IMR-90 (cell line): ENCODE results near the gene WWC1.

Source experiments
- CEBPB ChIP-seq: IDR thresholded peaks from 2 replicates; pipeline ENCODE4 v1.6.1; 2012; ENCODE audit warnings: low read depth, low read length, improper control_type of control experiment
- CTCF ChIP-seq: conservative IDR thresholded peaks from 2 replicates; pipeline ENCODE4 v1.5.1; 2012; ENCODE audit warnings: mild to moderate bottlenecking, low read depth, low read length, improper control_type of control experiment
- MXI1 ChIP-seq: IDR thresholded peaks from 2 replicates; pipeline ENCODE4 v1.6.1; 2012; ENCODE audit warnings: low read depth, mild to moderate bottlenecking, low read length, moderate library complexity, borderline replicate concordance
- POLR2A ChIP-seq: IDR thresholded peaks from 2 replicates; pipeline ENCODE4 v1.6.1; 2012; ENCODE audit warnings: mild to moderate bottlenecking, low read depth, low read length
- RAD21 ChIP-seq: IDR thresholded peaks from 2 replicates; pipeline ENCODE4 v1.6.1; 2012; ENCODE audit warnings: low read length, improper control_type of control experiment
- RFX5 ChIP-seq: IDR thresholded peaks from 2 replicates; pipeline ENCODE4 v1.8.0; 2012; ENCODE audit warnings: low read depth, mild to moderate bottlenecking, low read length, moderate library complexity
- SMC3 ChIP-seq: fragments of 150-350 bp; IDR thresholded peaks from 2 replicates; pipeline ENCODE4 v1.6.1; 2016; ENCODE audit warnings: low read depth, mild to moderate bottlenecking, antibody characterized with exemption, low read length, moderate library complexity

DNA sequence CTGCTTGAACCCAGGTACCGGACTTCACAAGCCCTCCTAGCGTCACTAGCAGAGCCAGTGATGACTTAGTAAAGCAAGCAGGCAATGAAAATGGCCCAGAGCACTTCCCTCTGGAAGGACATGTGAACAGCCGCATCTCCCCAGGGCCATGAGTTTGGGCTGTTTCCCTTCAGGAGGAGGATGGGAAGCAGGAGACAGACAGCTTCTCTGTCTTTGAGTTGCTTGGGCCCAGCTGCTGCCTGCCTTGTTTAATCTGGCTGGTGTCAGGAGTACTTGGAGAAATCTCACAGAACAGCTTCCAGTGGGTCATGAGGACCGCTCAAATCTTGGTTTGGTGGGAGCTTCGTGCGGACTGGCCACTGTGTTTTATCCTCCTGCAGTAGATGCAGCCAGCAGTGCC, 25.4 kb upstream of the WWC1 start:
- TF ChIP-seq CTCF (no peak), RAD21 (no peak), SMC3 (no peak), MXI1 (no peak), RFX5 (no peak), CEBPB (no peak), POLR2A (no peak)
